ENCODE measurements around the gene ICA1. TPM values are rescaled to one million over a fixed set of nuclear protein-coding genes. Genes with fewer than 3 reads are reported as not detected.

Gene ICA1
- total RNA-seq, 1 experiment from 2014 or later, result 66.4 TPM

DNA sequence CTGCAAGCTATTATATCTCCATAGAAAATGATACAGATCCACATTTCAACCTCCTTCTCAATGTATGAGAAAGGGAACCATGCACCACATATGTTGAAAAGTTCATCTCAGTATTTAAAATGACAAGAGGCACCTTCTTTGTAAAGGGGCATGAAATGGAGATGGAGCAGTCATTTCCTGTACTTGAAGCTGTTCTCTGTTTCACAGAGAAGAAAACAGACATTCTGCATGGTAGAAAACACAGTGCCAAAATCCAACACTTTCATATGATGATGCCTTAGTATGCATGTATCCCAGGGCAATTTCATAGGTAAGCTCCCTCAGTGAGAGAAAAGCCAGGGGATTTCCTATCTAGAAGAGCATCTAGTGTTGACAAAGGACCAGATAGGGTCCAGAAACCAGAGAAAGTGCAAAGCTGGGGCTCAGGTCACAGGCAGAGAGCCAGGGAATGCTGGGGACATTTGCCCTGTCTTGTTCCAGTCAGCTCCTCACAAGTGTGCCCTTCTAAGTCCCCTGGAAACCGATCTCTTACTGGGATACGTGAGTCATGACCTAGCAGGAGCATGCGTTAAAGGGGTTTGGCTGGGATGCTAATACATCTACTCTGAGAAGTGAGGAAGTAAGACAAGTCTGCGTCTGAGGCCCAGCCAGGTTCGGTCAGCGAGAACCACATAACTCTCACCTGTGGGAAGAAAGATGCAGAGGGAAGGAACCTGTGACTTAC, 118.7 kb downstream of the ICA1 start:
- intact Hi-C loops (cut with micrococcal nuclease; ENCODE audit: unreplicated experiment), result no loop called here
- no peaks in the 10 kb centered on the region for H3K27me3 Mint-ChIP-seq (ENCODE audit: unreplicated experiment)
- no peak overlapping the region for H3K27ac Mint-ChIP-seq (ENCODE audit: unreplicated experiment)
- no TSS peak for BruUV-seq (replicated peaks)
- TF ChIP-seq, protein P1, sequence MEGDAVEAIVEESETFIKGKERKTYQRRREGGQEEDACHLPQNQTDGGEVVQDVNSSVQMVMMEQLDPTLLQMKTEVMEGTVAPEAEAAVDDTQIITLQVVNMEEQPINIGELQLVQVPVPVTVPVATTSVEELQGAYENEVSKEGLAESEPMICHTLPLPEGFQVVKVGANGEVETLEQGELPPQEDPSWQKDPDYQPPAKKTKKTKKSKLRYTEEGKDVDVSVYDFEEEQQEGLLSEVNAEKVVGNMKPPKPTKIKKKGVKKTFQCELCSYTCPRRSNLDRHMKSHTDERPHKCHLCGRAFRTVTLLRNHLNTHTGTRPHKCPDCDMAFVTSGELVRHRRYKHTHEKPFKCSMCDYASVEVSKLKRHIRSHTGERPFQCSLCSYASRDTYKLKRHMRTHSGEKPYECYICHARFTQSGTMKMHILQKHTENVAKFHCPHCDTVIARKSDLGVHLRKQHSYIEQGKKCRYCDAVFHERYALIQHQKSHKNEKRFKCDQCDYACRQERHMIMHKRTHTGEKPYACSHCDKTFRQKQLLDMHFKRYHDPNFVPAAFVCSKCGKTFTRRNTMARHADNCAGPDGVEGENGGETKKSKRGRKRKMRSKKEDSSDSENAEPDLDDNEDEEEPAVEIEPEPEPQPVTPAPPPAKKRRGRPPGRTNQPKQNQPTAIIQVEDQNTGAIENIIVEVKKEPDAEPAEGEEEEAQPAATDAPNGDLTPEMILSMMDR (IDR thresholded peaks at IDR 0.05; ENCODE audit: unreplicated experiment), result no peak
- H3K4me3 Mint-ChIP-seq (ENCODE audit: low read depth, unreplicated experiment), result no peak overlapping the region
- H3K9me3 Mint-ChIP-seq (ENCODE audit: low read depth, unreplicated experiment), result no peaks in the 10 kb centered on the region
- CTCF ChIA-PET, result no interaction called here
- DNase-seq, result no peak
- no peaks in the 10 kb centered on the region for H3K36me3 Mint-ChIP-seq (ENCODE audit: insufficient read depth, unreplicated experiment)
- no peaks in the 10 kb centered on the region for H3K4me1 Mint-ChIP-seq (ENCODE audit: low read depth, unreplicated experiment)

DNA sequence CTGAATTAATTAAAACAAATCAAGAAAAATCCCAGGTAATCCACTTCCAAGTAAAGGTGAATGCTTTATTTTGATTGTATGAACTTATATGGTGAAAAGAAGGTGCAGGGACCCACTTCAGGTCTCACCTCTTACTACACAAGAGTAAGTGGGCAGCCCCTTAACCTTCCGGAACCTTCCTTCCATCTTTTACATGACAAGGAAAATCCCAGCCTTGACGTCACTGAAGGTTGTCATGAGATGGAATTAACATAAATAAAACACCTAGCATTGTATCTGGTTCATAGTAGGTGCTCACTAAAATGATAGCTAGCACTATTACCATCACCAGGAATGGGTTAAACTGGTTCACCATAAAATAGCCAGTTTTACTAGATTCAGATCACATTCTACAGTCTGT, 119.5 kb downstream of the ICA1 start:
- Mint-ChIP-seq H3K4me3 (ENCODE audit: low read depth, unreplicated experiment) (no peak overlapping the region), H3K9me3 (ENCODE audit: low read depth, unreplicated experiment) (no peaks in the 10 kb centered on the region), H3K27me3 (ENCODE audit: unreplicated experiment) (no peaks in the 10 kb centered on the region), H3K4me1 (ENCODE audit: low read depth, unreplicated experiment) (no peaks in the 10 kb centered on the region), H3K27ac (ENCODE audit: unreplicated experiment) (no peak overlapping the region), H3K36me3 (ENCODE audit: insufficient read depth, unreplicated experiment) (no peaks in the 10 kb centered on the region)
- TF ChIP-seq, protein P1 (IDR thresholded peaks at IDR 0.05; ENCODE audit: unreplicated experiment), result no peak
- no peak for DNase-seq
- intact Hi-C loops (cut with micrococcal nuclease; ENCODE audit: unreplicated experiment), result no loop called here
- no TSS peak for BruUV-seq (replicated peaks)
- CTCF ChIA-PET, result no interaction called here

DNA sequence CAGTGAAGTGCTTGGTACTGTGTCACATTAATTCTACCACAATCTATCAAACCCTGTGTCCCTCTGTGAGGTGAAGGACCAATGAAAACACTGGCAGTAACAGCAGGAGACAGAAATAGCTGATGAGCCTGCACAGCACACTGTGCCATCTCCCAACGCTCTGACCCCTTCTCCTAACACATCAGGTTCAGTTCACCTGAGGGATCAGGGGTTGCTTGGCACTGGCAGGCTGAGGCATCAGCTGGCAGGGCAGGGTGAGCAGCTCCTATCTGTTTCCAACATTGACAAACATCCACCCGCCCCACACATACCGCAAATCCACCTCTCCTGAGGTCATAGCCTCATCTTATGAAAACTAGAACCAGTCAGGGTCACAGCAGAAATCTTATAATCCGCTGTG, 120.9 kb downstream of the ICA1 start:
- H3K9me3 Mint-ChIP-seq (ENCODE audit: low read depth, unreplicated experiment), result no peaks in the 10 kb centered on the region
- H3K27ac Mint-ChIP-seq (ENCODE audit: unreplicated experiment), result no peak overlapping the region
- no peaks in the 10 kb centered on the region for H3K4me1 Mint-ChIP-seq (ENCODE audit: low read depth, unreplicated experiment)
- CTCF ChIA-PET, result no interaction called here
- H3K27me3 Mint-ChIP-seq (ENCODE audit: unreplicated experiment), result no peaks in the 10 kb centered on the region
- no peak overlapping the region for H3K4me3 Mint-ChIP-seq (ENCODE audit: low read depth, unreplicated experiment)
- intact Hi-C loops (cut with micrococcal nuclease; ENCODE audit: unreplicated experiment), result no loop called here
- BruUV-seq (replicated peaks), result no TSS peak
- no peaks in the 10 kb centered on the region for H3K36me3 Mint-ChIP-seq (ENCODE audit: insufficient read depth, unreplicated experiment)
- TF ChIP-seq, protein P1 (IDR thresholded peaks at IDR 0.05; ENCODE audit: unreplicated experiment), result no peak
- no peak for DNase-seq

DNA sequence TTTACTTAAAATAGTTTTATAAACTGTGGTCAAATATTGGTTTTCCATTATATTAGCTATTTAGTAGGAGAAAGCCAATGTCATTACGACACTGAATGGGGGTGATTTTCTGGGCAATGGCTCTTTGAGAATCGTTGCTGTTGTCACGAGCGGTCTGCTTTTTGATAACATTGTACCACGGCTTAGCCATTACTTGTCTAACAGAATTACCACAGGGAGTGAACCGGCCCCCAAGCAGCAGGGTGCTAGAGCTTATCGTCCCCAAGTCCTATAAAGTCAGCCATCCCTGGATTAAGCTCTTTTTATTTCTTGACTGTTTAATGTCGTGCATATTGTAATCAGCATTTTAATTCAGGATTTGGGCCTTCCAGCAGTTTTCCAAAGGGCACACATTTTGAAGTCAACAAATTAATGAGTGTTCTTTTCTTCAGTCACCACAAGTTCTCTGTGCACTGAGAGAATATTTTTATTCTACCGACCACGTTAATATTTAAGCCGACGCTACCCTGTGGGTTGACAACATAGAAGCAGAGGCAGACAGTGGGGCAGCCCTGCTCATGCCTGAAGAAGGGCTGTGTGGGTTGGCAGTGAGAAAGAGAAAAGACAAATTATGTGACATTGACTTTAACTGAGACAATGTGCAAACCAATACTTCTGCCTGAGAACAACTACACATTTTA, 125.8 kb downstream of the ICA1 start:
- intact Hi-C loops (cut with micrococcal nuclease; ENCODE audit: unreplicated experiment), result no loop called here
- H3K27ac Mint-ChIP-seq (ENCODE audit: unreplicated experiment), result no peak overlapping the region
- H3K9me3 Mint-ChIP-seq (ENCODE audit: low read depth, unreplicated experiment), result no peaks in the 10 kb centered on the region
- DNase-seq, result no peak
- no peaks in the 10 kb centered on the region for H3K36me3 Mint-ChIP-seq (ENCODE audit: insufficient read depth, unreplicated experiment)
- no TSS peak for BruUV-seq (replicated peaks)
- no peaks in the 10 kb centered on the region for H3K4me1 Mint-ChIP-seq (ENCODE audit: low read depth, unreplicated experiment)
- TF ChIP-seq, protein P1 (IDR thresholded peaks at IDR 0.05; ENCODE audit: unreplicated experiment), result no peak
- no peak overlapping the region for H3K4me3 Mint-ChIP-seq (ENCODE audit: low read depth, unreplicated experiment)
- CTCF ChIA-PET, result no interaction called here
- no peaks in the 10 kb centered on the region for H3K27me3 Mint-ChIP-seq (ENCODE audit: unreplicated experiment)
